ENCODE data around the gene FAM200C. TPM values are rescaled to one million over a fixed set of nuclear protein-coding genes. Genes with fewer than 3 reads are reported as not detected.

FAM200C gene
- total RNA-seq, 1 experiment from 2014 or later, result 5.4 TPM

- DNase-seq (ENCODE audit: low spot score), result no peak
- Mint-ChIP-seq H3K4me3 (no peak overlapping the region), H3K27ac (no peak overlapping the region), H3K36me3 (no peaks in the 10 kb centered on the region), H3K9me3 (no peaks in the 10 kb centered on the region), H3K27me3 (ENCODE audit: low read depth) (peaks cover 42% of the 10 kb centered on the region), H3K4me1 (peaks cover 14% of the 10 kb centered on the region)
- no peak for ATAC-seq
- POLR2A ChIA-PET, result interaction anchor here (0.6 kb wide), 1 partner anchor 1610 kb away, joined by 4 read pairs; no protein-coding TSS in a partner anchor
- CTCF ChIA-PET, result no interaction called here
- TF ChIP-seq EMX1 (CRISPR knock-in tag; IDR thresholded peaks at IDR 0.05) (no peak), USF2 (CRISPR knock-in tag; IDR thresholded peaks at IDR 0.05) (no peak), NR2C2 (CRISPR knock-in tag; IDR thresholded peaks at IDR 0.05) (no peak), ZNF532 (CRISPR knock-in tag; IDR thresholded peaks at IDR 0.05; ENCODE audit: borderline replicate concordance) (no peak), NFATC4 (CRISPR knock-in tag; IDR thresholded peaks at IDR 0.05) (no peak), OVOL2 (CRISPR knock-in tag; IDR thresholded peaks at IDR 0.05; ENCODE audit: borderline replicate concordance) (no peak), TEAD1 (CRISPR knock-in tag; IDR thresholded peaks at IDR 0.05) (no peak), FOXP4 (CRISPR knock-in tag; IDR thresholded peaks at IDR 0.05) (no peak), KAT7 (CRISPR knock-in tag; IDR thresholded peaks at IDR 0.05; ENCODE audit: borderline replicate concordance) (no peak), ZMAT4 (CRISPR knock-in tag; IDR thresholded peaks at IDR 0.05) (no peak), TEAD4 (CRISPR knock-in tag; IDR thresholded peaks at IDR 0.05) (no peak), IRF2 (CRISPR knock-in tag; IDR thresholded peaks at IDR 0.05; ENCODE audit: borderline replicate concordance, low read depth) (no peak), CBFB (CRISPR knock-in tag; IDR thresholded peaks at IDR 0.05; ENCODE audit: low read depth) (no peak)
Measured at GRCh38 chr5:160367261-160367660, 32.6 kb downstream of the FAM200C start.

- no peak for TF ChIP-seq SOX15 (CRISPR knock-in tag; IDR thresholded peaks at IDR 0.05)
- TF ChIP-seq ZNF138 (CRISPR knock-in tag; conservative IDR thresholded peaks at IDR 0.05), result no peak
- TF ChIP-seq HMGXB4 (CRISPR knock-in tag; IDR thresholded peaks at IDR 0.05), result no peak
- no peak for TF ChIP-seq SMAD3 (CRISPR knock-in tag; IDR thresholded peaks at IDR 0.05; ENCODE audit: borderline replicate concordance)
- no peak for TF ChIP-seq ATF1 (CRISPR knock-in tag; IDR thresholded peaks at IDR 0.05)
- no peak for TF ChIP-seq ZNF671 (CRISPR knock-in tag; IDR thresholded peaks at IDR 0.05)
- TF ChIP-seq CREB1 (CRISPR knock-in tag; IDR thresholded peaks at IDR 0.05), result no peak
- TF ChIP-seq ZNF232 (CRISPR knock-in tag; IDR thresholded peaks at IDR 0.05), result no peak
- no peak for TF ChIP-seq CBFB (CRISPR knock-in tag; IDR thresholded peaks at IDR 0.05; ENCODE audit: low read depth)
- TF ChIP-seq NR3C1 (CRISPR knock-in tag; conservative IDR thresholded peaks at IDR 0.05; ENCODE audit: low read depth), result no peak
- no peak for TF ChIP-seq ZBTB21 (CRISPR knock-in tag; IDR thresholded peaks at IDR 0.05; ENCODE audit: borderline replicate concordance)
- TF ChIP-seq HMGA2 (CRISPR knock-in tag; IDR thresholded peaks at IDR 0.05), result no peak
- TF ChIP-seq SP1 (CRISPR knock-in tag; conservative IDR thresholded peaks at IDR 0.05), result no peak
- Mint-ChIP-seq H3K4me1 (peaks cover 14% of the 10 kb centered on the region), H3K36me3 (no peaks in the 10 kb centered on the region), H3K27ac (no peak overlapping the region), H3K9me3 (no peaks in the 10 kb centered on the region), H3K4me3 (no peak overlapping the region), H3K27me3 (ENCODE audit: low read depth) (peaks cover 34% of the 10 kb centered on the region)
- ATAC-seq (no peak), DNase-seq (ENCODE audit: low spot score) (no peak)
- ChIA-PET POLR2A (no interaction called here), CTCF (no interaction called here)
Measured at GRCh38 chr5:160366230-160366629, 33.6 kb downstream of the FAM200C start.
